GM18909 (cell line): ENCODE results near the gene CD68.

Source experiments
- ATAC-seq: cut with Tn5 transposase; IDR thresholded peaks from one replicate; pipeline ENCODE4 v1.9.1; 2021; ENCODE audit warnings: mild to moderate bottlenecking; ENCODE audit not compliant: unreplicated experiment, poor library complexity

The CD68 gene

DNA sequence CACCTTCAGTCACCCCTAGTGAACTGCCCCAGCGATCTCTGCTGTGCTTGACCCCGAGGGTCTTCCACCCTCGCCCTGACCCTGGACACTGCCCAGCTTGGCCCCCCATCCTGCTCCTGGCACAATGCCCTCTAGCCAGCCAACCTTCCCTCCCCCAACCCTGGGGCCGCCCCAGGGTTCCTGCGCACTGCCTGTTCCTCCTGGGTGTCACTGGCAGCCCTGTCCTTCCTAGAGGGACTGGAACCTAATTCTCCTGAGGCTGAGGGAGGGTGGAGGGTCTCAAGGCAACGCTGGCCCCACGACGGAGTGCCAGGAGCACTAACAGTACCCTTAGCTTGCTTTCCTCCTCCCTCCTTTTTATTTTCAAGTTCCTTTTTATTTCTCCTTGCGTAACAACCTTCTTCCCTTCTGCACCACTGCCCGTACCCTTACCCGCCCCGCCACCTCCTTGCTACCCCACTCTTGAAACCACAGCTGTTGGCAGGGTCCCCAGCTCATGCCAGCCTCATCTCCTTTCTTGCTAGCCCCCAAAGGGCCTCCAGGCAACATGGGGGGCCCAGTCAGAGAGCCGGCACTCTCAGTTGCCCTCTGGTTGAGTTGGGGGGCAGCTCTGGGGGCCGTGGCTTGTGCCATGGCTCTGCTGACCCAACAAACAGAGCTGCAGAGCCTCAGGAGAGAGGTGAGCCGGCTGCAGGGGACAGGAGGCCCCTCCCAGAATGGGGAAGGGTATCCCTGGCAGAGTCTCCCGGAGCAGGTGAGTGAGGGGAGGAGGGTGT, 20.7 kb upstream of the CD68 start, which contains the start of gene TNFSF13:
Gene TNFSF13, plus strand, starts transcription at position 207 of the 776 bp plus-strand sequence. Its CDS starts 290 bp downstream, at position 497.
- no peak for ATAC-seq

DNA sequence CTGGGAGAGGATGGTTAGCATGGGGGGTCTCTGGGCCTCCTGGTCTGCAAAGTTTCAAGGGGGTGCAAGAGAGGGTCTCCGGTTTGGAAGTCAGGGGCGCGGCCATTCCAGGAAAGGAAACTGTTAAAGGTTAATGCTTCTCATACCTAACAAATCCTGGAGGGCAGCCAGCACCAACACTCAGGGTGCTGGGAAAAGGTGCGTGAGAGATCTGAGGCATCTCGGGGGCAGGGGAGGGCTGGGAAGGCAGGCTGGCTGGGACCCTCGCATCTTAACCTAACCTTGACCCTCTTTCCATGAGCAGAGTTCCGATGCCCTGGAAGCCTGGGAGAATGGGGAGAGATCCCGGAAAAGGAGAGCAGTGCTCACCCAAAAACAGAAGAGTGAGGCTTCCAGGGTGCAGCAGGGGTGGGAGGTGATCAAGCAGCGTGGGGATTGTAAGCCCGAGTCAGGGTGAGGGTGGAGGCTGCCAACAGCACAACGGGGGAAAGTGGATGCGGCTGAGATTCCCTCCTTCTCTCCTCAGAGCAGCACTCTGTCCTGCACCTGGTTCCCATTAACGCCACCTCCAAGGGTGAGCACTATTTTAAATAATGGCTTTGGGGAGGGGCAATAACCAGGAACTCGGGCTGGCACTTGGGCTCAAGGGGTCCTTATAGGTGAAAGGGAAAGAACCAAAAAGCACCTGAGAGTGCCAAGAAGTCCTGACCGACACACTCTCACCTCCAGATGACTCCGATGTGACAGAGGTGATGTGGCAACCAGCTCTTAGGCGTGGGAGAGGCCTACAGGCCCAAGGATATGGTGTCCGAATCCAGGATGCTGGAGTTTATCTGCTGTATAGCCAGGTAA, 19.9 kb upstream of the CD68 start:
- ATAC-seq: no peak

DNA sequence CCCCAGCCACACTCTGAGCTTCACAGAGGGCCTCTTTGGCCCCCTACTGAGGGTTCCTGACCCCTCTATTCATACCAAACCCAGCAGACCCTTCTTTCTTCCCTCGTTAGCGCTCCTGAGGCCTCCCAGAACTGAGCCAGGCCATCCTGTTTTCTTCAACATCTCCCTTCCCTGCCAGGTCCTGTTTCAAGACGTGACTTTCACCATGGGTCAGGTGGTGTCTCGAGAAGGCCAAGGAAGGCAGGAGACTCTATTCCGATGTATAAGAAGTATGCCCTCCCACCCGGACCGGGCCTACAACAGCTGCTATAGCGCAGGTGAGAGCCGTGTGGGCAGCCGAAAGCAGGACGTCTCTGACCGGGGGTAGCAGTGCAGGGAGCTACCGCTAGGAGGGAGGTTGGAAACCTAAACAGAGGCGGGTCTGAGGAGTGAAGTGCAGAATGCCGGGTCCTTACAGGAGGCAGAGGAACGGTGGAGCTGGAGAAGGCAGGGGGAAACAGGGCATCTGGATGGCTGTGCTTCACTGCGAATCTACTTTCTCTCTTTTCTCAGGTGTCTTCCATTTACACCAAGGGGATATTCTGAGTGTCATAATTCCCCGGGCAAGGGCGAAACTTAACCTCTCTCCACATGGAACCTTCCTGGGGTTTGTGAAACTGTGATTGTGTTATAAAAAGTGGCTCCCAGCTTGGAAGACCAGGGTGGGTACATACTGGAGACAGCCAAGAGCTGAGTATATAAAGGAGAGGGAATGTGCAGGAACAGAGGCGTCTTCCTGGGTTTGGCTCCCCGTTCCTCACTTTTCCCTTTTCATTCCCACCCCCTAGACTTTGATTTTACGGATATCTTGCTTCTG, 19.0 kb upstream of the CD68 start:
- no peak for ATAC-seq

DNA sequence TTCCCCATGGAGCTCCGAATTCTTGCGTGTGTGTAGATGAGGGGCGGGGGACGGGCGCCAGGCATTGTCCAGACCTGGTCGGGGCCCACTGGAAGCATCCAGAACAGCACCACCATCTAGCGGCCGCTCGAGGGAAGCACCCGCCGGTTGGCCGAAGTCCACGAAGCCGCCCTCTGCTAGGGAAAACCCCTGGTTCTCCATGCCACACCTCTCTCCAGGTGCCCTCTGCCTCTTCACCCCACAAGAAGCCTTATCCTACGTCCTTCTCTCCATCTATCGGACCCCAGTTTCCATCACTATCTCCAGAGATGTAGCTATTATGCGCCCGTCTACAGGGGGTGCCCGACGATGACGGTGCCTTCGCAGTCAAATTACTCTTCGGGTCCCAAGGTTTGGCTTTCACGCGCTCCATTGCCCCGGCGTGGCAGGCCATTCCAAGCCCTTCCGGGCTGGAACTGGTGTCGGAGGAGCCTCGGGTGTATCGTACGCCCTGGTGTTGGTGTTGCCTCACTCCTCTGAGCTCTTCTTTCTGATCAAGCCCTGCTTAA, 18.3 kb upstream of the CD68 start:
- peak; percentile 58 for ATAC-seq

DNA sequence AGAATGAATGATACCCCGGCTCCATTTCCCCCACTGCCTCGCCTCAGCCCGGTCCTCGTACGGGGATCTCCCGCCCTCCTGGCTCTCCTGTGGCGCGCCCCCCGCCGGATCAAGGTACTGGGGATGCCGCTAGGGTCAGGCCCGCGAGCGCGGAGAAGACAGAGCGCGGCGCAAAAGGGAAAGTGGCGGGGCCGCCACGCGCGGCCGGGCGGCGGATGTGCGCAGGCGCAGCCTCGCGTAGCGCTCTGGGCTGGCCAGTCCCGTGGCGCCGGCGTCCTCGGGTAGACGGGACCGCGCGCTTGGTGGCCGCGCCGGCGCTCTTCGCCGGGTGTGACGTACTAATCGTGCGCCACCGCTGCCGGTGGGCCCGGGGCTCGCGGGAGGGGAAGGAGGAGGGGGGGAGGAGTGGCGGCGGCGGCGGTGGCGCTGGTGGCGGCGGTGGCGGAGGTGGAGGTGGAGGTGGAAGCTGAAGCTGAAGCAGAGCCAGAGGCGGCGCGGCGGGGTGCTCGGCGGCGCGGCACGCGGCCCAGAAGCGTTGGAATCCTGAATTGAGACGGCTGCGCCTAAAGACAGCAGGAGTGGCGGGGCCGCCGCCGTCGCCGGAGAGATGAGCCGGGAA, 17.7 kb upstream of the CD68 start, which contains the start of gene SENP3:
Gene SENP3, plus strand, starts transcription at position 331 of the 619 bp plus-strand sequence. CDS start 1,158 bp downstream, outside the sequence.
- ATAC-seq: peak; percentile 66

DNA sequence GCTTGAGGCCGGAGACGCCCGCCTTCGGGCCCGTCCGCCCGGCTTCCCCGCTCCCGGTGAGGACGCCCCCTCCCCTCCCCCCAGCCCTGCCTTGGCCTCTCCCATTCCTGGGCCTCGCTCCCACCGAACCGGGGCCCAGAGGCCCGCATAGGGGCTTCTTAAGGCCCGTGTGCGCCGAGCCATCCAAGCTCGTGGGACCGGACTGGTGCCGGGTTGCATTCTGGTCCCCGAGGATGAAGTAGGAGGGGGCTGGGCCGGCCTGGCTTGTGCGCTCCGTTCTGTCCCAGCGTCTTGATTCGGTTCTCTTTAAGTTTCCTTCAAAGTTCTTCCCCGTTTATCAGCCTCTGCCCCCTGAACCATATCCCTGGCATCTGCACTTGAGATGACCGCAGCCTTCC, 17.2 kb upstream of the CD68 start:
- peak; percentile 5 for ATAC-seq

DNA sequence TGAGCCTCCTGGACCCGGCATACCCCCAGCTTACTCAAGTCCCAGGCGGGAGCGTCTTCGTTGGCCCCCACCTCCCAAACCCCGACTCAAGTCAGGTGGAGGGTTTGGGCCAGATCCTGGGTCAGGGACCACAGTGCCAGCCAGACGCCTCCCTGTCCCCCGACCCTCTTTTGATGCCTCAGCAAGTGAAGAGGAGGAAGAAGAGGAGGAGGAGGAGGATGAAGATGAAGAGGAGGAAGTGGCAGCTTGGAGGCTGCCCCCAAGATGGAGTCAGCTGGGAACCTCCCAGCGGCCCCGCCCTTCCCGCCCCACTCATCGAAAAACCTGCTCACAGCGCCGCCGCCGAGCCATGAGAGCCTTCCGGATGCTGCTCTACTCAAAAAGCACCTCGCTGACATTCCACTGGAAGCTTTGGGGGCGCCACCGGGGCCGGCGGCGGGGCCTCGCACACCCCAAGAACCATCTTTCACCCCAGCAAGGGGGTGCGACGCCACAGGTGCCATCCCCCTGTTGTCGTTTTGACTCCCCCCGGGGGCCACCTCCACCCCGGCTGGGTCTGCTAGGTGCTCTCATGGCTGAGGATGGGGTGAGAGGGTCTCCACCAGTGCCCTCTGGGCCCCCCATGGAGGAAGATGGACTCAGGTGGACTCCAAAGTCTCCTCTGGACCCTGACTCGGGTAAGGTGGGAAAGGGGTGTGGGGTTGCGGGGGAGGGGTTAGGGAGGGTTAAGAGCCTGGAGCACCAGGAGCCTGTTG, 16.1 kb upstream of the CD68 start:
- no peak for ATAC-seq

DNA sequence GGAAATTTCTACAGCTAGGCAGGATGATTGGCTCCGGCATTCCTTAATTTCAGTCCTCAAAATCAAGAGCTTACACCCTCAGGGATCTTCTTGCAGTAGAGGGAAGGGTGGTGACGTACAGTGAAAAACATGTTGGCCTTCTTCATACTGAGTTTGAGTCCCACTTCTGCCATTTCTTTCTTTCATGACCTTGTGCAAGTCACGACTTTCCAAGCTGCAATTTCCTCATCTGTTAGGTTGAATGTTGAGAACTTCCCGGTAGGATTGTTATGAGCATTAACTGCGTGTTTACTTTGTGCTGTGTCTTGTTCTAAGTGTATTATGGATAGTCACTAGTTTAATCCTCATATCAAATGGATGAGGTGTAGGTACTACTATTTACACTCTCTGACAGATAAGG, 9.9 kb upstream of the CD68 start:
- no peak for ATAC-seq

DNA sequence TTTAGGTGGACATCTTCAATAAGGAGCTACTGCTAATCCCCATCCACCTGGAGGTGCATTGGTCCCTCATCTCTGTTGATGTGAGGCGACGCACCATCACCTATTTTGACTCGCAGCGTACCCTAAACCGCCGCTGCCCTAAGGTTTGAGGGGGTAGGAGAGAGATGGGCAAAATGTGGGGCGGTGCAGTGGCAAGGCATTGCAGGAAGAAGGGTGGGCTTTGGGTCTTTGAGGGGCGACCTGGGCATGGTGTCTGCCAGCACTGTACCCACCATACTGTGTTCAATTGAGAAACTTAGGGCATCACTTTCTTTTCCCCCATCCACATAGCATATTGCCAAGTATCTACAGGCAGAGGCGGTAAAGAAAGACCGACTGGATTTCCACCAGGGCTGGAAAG, 9.1 kb upstream of the CD68 start:
- ATAC-seq: no peak

DNA sequence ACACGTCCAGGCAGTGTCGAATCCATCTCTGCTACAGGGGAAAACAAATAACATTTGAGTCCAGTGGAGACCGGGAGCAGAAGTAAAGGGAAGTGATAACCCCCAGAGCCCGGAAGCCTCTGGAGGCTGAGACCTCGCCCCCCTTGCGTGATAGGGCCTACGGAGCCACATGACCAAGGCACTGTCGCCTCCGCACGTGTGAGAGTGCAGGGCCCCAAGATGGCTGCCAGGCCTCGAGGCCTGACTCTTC, 7.2 kb upstream of the CD68 start:
- ATAC-seq: no peak

DNA sequence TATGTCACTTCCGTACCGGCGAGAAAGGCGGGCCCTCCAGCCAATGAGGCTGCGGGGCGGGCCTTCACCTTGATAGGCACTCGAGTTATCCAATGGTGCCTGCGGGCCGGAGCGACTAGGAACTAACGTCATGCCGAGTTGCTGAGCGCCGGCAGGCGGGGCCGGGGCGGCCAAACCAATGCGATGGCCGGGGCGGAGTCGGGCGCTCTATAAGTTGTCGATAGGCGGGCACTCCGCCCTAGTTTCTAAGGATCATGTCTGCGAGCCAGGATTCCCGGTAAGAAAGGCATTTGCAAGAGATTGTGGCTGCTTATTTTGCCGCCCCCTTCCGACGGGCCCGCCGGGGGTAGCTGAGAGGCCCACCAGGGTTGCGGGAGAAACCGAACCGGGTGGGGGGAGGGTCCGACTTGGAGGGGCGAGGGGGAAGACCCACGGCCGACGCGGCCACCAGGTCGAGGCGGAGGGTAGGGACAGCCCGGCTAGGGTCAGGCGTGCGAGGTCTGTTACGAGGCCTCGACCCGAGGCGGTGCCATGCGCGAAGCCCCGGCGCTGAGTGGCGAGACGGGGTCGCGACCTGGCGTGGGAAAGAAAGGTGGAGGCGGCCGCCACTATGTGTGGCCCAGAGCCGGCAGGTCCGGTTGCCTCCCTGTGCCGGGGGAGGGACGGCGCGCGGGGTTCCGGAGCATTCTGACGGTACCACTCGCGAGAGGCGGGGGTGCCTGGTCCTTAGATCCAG, 6.7 kb upstream of the CD68 start:
- peak; percentile 92 for ATAC-seq

DNA sequence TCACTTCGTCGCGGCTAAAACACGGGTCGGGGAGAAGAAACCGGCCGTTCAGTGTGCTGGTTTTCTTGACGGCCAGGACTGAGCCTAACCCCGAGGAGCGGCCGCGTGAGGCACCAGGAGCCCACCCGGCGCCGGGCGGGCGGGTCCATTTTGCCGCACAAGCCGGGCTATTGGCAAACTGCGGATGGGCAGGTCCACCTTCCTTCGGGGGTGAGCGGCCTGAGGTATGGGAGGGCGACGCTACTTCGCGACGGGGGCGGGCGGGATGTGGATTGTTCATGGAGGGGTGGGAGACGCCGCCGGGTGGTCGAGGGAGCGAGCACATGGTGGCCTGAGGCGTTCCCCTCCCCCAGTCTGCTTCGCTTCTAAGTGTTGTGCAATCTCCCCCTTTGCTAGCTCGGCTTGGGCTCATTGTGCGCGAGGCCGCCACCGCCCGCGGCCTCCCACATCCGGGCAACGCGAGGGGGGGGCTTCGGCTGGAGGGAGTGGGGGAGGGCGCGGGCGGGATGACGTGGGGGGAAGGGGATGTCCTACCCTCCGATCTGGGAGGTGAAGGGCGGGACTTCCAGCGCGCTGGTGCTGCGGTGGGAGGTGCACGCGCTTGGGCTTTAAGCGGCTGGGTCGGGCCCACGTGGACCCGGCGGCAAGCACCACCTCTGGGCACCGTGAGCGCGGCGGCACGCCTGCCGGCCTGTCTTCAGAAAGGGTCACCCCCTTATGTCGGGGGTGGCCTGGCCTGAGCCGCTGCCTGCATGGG, 5.9 kb upstream of the CD68 start:
- peak; percentile 20 for ATAC-seq

DNA sequence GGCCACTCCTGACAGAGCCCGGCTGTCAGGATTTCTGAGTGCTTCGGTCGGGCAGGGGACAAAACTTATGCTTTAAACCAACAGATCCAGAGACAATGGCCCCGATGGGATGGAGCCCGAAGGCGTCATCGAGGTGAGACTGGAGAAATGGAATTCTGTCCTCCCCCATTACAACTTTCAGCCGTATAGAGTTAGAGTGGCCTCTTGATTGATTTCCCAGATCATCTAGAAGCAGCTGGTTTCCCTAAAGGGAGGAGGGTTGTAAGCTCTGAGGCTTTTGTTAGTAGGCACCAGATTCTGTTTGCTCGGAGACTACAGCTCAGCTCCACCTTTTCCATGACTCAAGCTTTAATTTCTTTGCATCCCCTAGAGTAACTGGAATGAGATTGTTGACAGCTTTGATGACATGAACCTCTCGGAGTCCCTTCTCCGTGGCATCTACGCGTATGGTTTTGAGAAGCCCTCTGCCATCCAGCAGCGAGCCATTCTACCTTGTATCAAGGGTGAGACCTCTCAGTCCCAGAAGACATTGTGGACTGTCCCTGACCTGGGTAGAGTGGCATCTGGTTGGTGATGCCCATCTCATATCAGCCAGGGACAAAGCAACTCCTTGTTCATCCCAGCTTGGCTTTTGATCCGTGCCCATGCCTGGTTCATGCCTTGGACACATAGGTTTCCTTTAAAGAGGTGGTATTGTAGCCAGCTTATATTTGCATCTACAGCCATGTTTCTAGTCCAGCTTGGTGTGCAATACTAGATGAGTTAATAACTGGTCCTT, 5.1 kb upstream of the CD68 start:
- ATAC-seq: no peak

DNA sequence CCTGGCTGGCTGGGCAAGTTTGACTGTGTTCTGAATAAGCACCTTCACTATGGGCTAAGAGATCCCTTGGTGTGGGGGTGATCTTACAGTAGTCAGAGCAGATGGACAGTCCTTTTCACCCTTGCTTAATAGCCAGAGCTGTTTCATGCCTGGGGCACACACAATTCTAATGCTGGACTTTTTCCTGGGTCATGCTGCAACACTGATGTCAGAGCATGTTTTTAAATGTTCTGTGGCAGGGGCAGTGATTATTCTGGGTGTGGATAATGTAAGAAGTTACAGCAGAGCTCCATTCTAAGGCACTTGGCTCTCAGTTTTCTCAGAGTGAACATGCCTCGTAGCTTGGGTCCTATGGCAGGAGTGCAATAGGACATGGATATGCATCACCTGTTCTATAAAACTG, 4.0 kb upstream of the CD68 start:
- ATAC-seq: no peak

DNA sequence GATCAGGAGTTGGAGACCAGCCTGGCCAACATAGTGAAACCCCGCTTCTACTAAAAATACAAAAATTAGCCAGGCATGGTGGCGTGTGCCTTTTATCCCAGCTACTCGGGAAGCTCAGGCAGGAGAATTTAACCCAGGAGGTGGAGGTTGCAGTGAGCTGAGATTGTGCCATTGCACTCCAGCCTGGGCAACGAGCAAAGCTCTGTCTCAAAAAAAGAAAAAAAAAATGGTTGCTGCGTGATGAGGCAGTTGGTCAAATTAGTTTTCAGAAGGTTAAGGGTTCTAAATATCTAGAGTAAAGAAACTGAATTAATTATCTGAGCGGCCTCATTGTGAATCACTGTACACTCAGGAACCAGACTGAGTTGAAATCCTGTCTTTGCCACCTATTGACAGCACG, 3.5 kb upstream of the CD68 start:
- ATAC-seq: no peak

DNA sequence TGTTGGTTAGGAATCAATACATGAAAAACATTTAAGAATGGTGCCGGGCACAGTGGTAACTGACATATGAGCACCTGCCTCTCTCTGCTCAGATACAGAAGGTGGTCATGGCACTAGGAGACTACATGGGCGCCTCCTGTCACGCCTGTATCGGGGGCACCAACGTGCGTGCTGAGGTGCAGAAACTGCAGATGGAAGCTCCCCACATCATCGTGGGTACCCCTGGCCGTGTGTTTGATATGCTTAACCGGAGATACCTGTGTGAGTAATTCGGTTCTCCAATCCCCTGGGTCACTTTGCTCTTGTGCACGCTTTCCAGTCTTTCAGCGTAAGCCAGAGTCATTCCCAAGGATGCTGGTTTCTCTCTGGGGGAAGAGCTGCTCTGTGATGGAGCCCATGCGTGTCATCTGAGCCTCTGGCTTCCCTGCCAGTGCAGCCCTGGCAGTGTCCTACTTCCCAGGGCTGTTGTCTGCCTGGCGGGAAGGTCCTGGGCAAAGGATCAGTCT, 3.0 kb upstream of the CD68 start:
- no peak for ATAC-seq
